HEK293T (cell line): ENCODE measurements around the gene ARTN.

Source experiments
- CTCF ChIA-PET: fragments of 350-600 bp; formaldehyde crosslinking; extraction: SDS; loops from one replicate; lab custom pipeline; 2021; ENCODE audit warnings: antibody characterized with exemption, inconsistent platforms; lab: Yijun Ruan, JAX
- POLR2A ChIA-PET: fragments of 350-600 bp; formaldehyde crosslinking; extraction: SDS; loops from one replicate; lab custom pipeline; 2020; ENCODE audit warnings: antibody characterized with exemption, inconsistent platforms; lab: Yijun Ruan, JAX
- DNase-seq: peaks from one replicate; pipeline ENCODE4 v3.0.0; 2012; ENCODE audit warnings: mixed read lengths; ENCODE audit errors: extremely low spot score
- ARNT ChIP-seq: fragments of 450-650 bp; IDR thresholded peaks from 2 replicates; pipeline ENCODE4 v1.6.1; 2017; ENCODE audit warnings: mild to moderate bottlenecking
- BHLHE40 ChIP-seq: fragments of 450-650 bp; IDR thresholded peaks from 2 replicates; pipeline ENCODE4 v1.6.1; 2016; ENCODE audit warnings: mild to moderate bottlenecking, moderate library complexity, borderline replicate concordance
- CTBP1 ChIP-seq: fragments of 450-650 bp; IDR thresholded peaks from 2 replicates; pipeline ENCODE4 v1.6.1; 2016; ENCODE audit warnings: borderline replicate concordance
- ELF4 ChIP-seq: fragments of 450-650 bp; IDR thresholded peaks from 2 replicates; pipeline ENCODE4 v1.6.1; 2017; ENCODE audit warnings: antibody characterized with exemption
- FOXA1 ChIP-seq: fragments of 450-650 bp; IDR thresholded peaks from 2 replicates; pipeline ENCODE4 v1.6.1; 2016; ENCODE audit warnings: mild to moderate bottlenecking
- FOXK2 ChIP-seq: fragments of 450-650 bp; IDR thresholded peaks from 2 replicates; pipeline ENCODE4 v1.6.1; 2016; ENCODE audit warnings: mild to moderate bottlenecking
- FOXM1 ChIP-seq: fragments of 450-650 bp; IDR thresholded peaks from 2 replicates; pipeline ENCODE4 v1.6.1; 2017; ENCODE audit warnings: mild to moderate bottlenecking, borderline replicate concordance
- HDGF ChIP-seq: fragments of 450-650 bp; IDR thresholded peaks from 2 replicates; pipeline ENCODE4 v1.6.1; 2017; ENCODE audit warnings: antibody characterized with exemption, borderline replicate concordance
- L3MBTL2 ChIP-seq: fragments of 450-650 bp; conservative IDR thresholded peaks from 2 replicates; pipeline ENCODE4 v1.6.1; 2016; ENCODE audit warnings: mild to moderate bottlenecking
- LEF1 ChIP-seq: fragments of 450-650 bp; IDR thresholded peaks from 2 replicates; pipeline ENCODE4 v1.6.1; 2017; ENCODE audit warnings: mild to moderate bottlenecking, borderline replicate concordance
- NFRKB ChIP-seq: fragments of 450-650 bp; IDR thresholded peaks from 2 replicates; pipeline ENCODE4 v1.6.1; 2016; ENCODE audit warnings: mild to moderate bottlenecking, moderate library complexity
- PKNOX1 ChIP-seq: fragments of 450-650 bp; IDR thresholded peaks from 2 replicates; pipeline ENCODE4 v1.6.1; 2016
- SP1 ChIP-seq: fragments of 450-650 bp; IDR thresholded peaks from 2 replicates; pipeline ENCODE4 v1.6.1; 2017
- SUZ12 ChIP-seq: fragments of 450-650 bp; IDR thresholded peaks from 2 replicates; pipeline ENCODE4 v1.6.1; 2016; ENCODE audit warnings: mild to moderate bottlenecking
- TARDBP ChIP-seq: fragments of 450-650 bp; IDR thresholded peaks from 2 replicates; pipeline ENCODE4 v1.6.1; 2016
- ZNF384 ChIP-seq: fragments of 450-650 bp; IDR thresholded peaks from 2 replicates; pipeline ENCODE4 v1.6.1; 2016

Gene ARTN

DNA sequence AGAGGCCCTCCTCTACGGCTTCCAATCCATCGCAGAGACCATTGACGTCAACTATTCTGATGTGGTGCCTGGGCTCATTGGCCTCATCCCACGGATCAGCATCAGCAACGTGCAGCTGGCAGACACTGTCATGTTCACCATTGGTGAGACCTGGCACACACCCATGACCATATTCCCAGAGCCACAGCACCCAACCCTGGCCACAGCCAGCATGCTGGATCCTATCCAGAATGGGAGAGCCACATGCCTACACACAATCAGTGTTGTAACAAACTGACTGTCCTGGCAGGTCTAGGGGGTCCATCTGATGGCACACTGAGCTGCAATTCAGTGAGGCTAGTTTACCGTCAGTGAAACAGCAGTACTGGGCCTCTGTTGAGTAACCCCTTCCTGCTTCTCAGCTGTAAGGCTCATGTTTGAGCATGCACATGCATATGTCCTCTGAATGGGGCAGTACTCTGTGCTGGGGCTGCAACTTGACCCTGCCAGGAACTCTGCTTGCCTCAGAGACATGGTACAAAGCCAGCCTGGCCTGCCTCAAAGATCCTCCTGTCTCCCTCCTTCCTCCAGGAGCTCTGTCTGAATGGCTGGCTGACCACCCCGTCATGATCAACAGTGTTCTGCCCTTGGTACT, 23.9 kb downstream of the ARTN start:
- ChIA-PET POLR2A (interaction anchor here (1.0 kb wide), 1 partner anchor 10 kb away, joined by 3 read pairs; no protein-coding TSS in a partner anchor), CTCF (no interaction called here)
- no peak for DNase-seq
- TF ChIP-seq LEF1 (no peak), PKNOX1 (no peak), HDGF (no peak), L3MBTL2 (no peak), BHLHE40 (no peak), CTBP1 (no peak), SP1 (no peak), NFRKB (no peak), FOXM1 (no peak), TARDBP (no peak), FOXA1 (no peak), FOXK2 (no peak), ELF4 (no peak), ARNT (no peak), SUZ12 (no peak), ZNF384 (no peak)

GRCh38 chr1:43958351-43959255, 25.0 kb downstream of the ARTN start:
- TF ChIP-seq SUZ12: no peak
- TF ChIP-seq ELF4: no peak
- TF ChIP-seq FOXM1: no peak
- no peak for TF ChIP-seq TARDBP
- TF ChIP-seq FOXK2: no peak
- TF ChIP-seq NFRKB: no peak
- no peak for TF ChIP-seq ZNF384
- TF ChIP-seq LEF1: no peak
- no peak for TF ChIP-seq BHLHE40
- no peak for TF ChIP-seq SP1
- TF ChIP-seq CTBP1: no peak
- TF ChIP-seq PKNOX1: no peak
- no peak for TF ChIP-seq HDGF
- no peak for TF ChIP-seq ARNT
- no peak for TF ChIP-seq FOXA1
- TF ChIP-seq L3MBTL2: no peak
- CTCF ChIA-PET: no interaction called here
- no peak for DNase-seq
- POLR2A ChIA-PET: interaction anchor here (0.6 to 1.3 kb wide), 2 partner anchors 10 to 11 kb away, joined by 3 to 4 read pairs; partner anchors contain the start of gene IPO13

GRCh38 chr1:43960798-43961197, 27.2 kb downstream of the ARTN start:
- ChIA-PET CTCF (no interaction called here), POLR2A (no interaction called here)
- TF ChIP-seq LEF1 (no peak), ZNF384 (no peak), L3MBTL2 (no peak), PKNOX1 (no peak), SP1 (no peak), HDGF (no peak), ELF4 (no peak), FOXK2 (no peak)
- no peak for DNase-seq

DNA sequence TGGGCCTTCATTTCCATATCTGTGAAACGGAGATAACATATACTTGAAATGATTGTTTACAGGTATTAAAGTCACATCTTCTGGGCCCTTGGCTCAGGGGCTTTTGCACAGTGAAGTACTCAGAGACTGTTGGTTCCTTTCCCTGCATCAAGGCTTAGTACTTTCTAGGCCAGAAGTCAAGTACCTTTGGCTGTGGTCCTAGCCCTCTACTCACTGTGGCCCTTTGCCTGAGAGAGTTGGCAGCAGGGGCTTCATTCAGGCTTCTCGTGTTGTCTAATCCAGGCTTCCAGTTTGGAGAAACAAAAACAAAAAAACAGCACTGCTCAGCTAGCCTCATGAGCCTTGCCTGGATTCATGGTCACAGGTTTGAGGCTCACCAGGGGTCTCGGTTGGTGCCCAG, 28.1 kb downstream of the ARTN start:
- CTCF ChIA-PET: no interaction called here
- no peak for DNase-seq
- TF ChIP-seq CTBP1 (no peak), SUZ12 (no peak), SP1 (no peak), LEF1 (no peak), ELF4 (no peak), ARNT (no peak), TARDBP (no peak), FOXA1 (no peak), NFRKB (no peak), FOXM1 (no peak), L3MBTL2 (no peak), BHLHE40 (no peak)
- POLR2A ChIA-PET: no interaction called here

GRCh38 chr1:43962324-43962723, 28.7 kb downstream of the ARTN start:
- DNase-seq: no peak
- POLR2A ChIA-PET: no interaction called here
- no peak for TF ChIP-seq NFRKB
- TF ChIP-seq TARDBP: no peak
- TF ChIP-seq ELF4: no peak
- TF ChIP-seq L3MBTL2: no peak
- no peak for TF ChIP-seq CTBP1
- TF ChIP-seq BHLHE40: no peak
- TF ChIP-seq HDGF: no peak
- TF ChIP-seq PKNOX1: no peak
- CTCF ChIA-PET: no interaction called here
